HepG2 (cell line): ENCODE results near the gene BOD1L1. TPM values are rescaled to one million over a fixed set of nuclear protein-coding genes. Genes with fewer than 3 reads are reported as not detected.
A peak's percentile ranks its signal among the peaks of the same experiment; 100 is the strongest.

Experiments used
- ATAC-seq: fragments of 200-7000 bp; cut with Tn5 transposase; 3 replicates; pipeline ENCODE4 v1.9.1; 2020; ENCODE audit warnings: mild to moderate bottlenecking, moderate library complexity
- BruUV-seq: library from RNA; stranded (reverse); fragments of 400-500 nt; replicated peaks from 2 replicates; lab custom pipeline; 2021; lab: Mats Ljungman, UMichigan
- CTCF ChIA-PET: fragments of 300-600 bp; formaldehyde crosslinking; extraction: SDS; loops from one replicate; lab custom pipeline; 2021; ENCODE audit warnings: low total read pairs, inconsistent platforms, low intra/inter-chr PET ratio; lab: Yijun Ruan, JAX
- POLR2A ChIA-PET: fragments of 350-600 bp; sonication (Branson Sonifier 250); formaldehyde crosslinking; loops from one replicate; lab custom pipeline; 2020; ENCODE audit warnings: antibody characterized with exemption, inconsistent platforms; lab: Yijun Ruan, JAX
- DNase-seq: peaks from one replicate; pipeline ENCODE4 v3.0.0-alpha.2; 2015; ENCODE audit warnings: low spot score
- FAIRE-seq: peaks from 3 replicates; lab custom pipeline; 2011; peaks lifted over from hg19 to GRCh38; lab: Jason Lieb, UNC
- H2AFZ ChIP-seq: one replicate; pipeline ENCODE4 v1.6.1; 2011; ENCODE audit warnings: low read length, inconsistent platforms
- H3K27ac ChIP-seq: fragments of 300-600 bp; 3 replicates; pipeline ENCODE4 v1.8.0; 2011; ENCODE audit warnings: mixed run types, mild to moderate bottlenecking, mixed read lengths, low read length, inconsistent platforms; ENCODE audit not compliant: insufficient read depth; ENCODE audit errors: extremely low read length
- H3K27me3 ChIP-seq, 2 experiments: fragments of 200-600 bp in 1 of 2; 2 replicates in 1 of 2; 3 replicates in 1 of 2; pipeline versions ENCODE4 v1.6.0 to v1.8.0; 2011; ENCODE audit warnings: low read length in 2 of 2, mild to moderate bottlenecking in 2 of 2, moderate library complexity in 2 of 2, inconsistent platforms in 1 of 2; ENCODE audit not compliant: insufficient read depth in 2 of 2, control insufficient read depth in 1 of 2
- H3K36me3 ChIP-seq, 2 experiments: fragments of 200-600 bp in 1 of 2; replicated peaks in 1 of 2; 2 replicates in 1 of 2; 3 replicates in 1 of 2; pipeline versions ENCODE4 v1.5.1 to v1.8.0; 2011; ENCODE audit warnings: low read length in 2 of 2, inconsistent platforms in 1 of 2; ENCODE audit not compliant: insufficient read depth in 2 of 2, control insufficient read depth in 1 of 2
- H3K4me1 ChIP-seq: 2 replicates; pipeline ENCODE4 v1.5.1; 2012; ENCODE audit warnings: low read length, inconsistent platforms; ENCODE audit not compliant: insufficient read depth
- H3K4me2 ChIP-seq: 2 replicates; pipeline ENCODE4 v1.6.0; 2011; ENCODE audit warnings: low read depth, low read length, inconsistent platforms
- H3K4me3 ChIP-seq, 3 experiments: fragments of 200-600 bp in 1 of 3; sonication (generic), shearing (Covaris generic) in 1 of 3; replicated peaks in 1 of 3; 2 replicates each; pipeline ENCODE4 v1.5.1; 2011 to 2016; ENCODE audit warnings: low read length in 3 of 3, inconsistent platforms in 2 of 3, low read depth in 2 of 3, mild to moderate bottlenecking in 2 of 3, control low read depth in 1 of 3, mixed read lengths in 1 of 3; ENCODE audit not compliant: insufficient read depth in 1 of 3
- H3K79me2 ChIP-seq: one replicate; pipeline ENCODE4 v1.6.1; 2011; ENCODE audit warnings: low read length, inconsistent platforms; ENCODE audit not compliant: insufficient read depth
- H3K9ac ChIP-seq: 2 replicates; pipeline ENCODE4 v1.6.0; 2011; ENCODE audit warnings: mild to moderate bottlenecking, low read depth, low read length, inconsistent platforms; ENCODE audit not compliant: insufficient read depth
- H3K9me3 ChIP-seq: 2 replicates; pipeline ENCODE4 v1.5.1; 2012; ENCODE audit warnings: mild to moderate bottlenecking, low read length
- H4K20me1 ChIP-seq: 2 replicates; pipeline ENCODE4 v1.6.0; 2011; ENCODE audit warnings: inconsistent platforms, mild to moderate bottlenecking, low read length, moderate library complexity; ENCODE audit not compliant: insufficient read depth
- CEBPB ChIP-seq: IDR thresholded peaks from 2 replicates; pipeline ENCODE4 v1.6.1; 2011; ENCODE audit warnings: low read depth, low read length, improper control_type of control experiment, borderline replicate concordance
- CENPT ChIP-seq: sonication (generic); formaldehyde crosslinking; IDR thresholded peaks from 2 replicates; pipeline ENCODE4 v1.8.0; 2022; ENCODE audit warnings: low read depth, mild to moderate bottlenecking, moderate library complexity, missing genetic modification reagents
- WGBS: methylation state at CpG from one replicate; pipeline ENCODE4 v1.1.6; 2017; ENCODE audit warnings: low lambda C conversion rate; 5-methylcytosine and 5-hydroxymethylcytosine counted together
- in situ Hi-C: cut with HindIII; loops from 2 replicates; pipeline ENCODE4 v1.10.0; 2017; ENCODE audit warnings: low pct_unique_long_range_greater_than_20kb; ENCODE audit not compliant: extremely low pct_ligation_motif_present
- intact Hi-C: fragments of 100-400 bp; cut with micrococcal nuclease; formaldehyde crosslinking; loops from one replicate; pipeline ENCODE4 v1.10.0; 2022; ENCODE audit not compliant: unreplicated experiment
- polyA plus RNA-seq, 8 experiments: library from polyadenylated mRNA; depleted of rRNA in 3 of 8; stranded (reverse) in 7 of 8; unstranded in 1 of 8; fragments of >200 nt; fragmentation: Illumina TruSeq in 4 of 8; extraction: Trizol in 4 of 8; gene quantifications; 2 replicates each; pipeline versions ENCODE4 v1.2.1 to v1.2.3, GENCODE V29; 2011 to 2016; ENCODE audit warnings: low read depth in 4 of 8, missing spikeins in 1 of 8, mixed read lengths in 1 of 8; ENCODE audit not compliant: insufficient read depth in 1 of 8
- total RNA-seq, 5 experiments: library from RNA; depleted of rRNA; stranded (reverse); fragments of >200 nt; fragmentation: Illumina TruSeq; extraction: Trizol; gene quantifications; 2 replicates each; pipeline ENCODE4 v1.2.3, GENCODE V29; 2016; ENCODE audit warnings: low read depth in 1 of 5
- TF ChIP-seq, protein P1 (sequence below): sonication (generic); formaldehyde crosslinking; IDR thresholded peaks from 2 replicates; pipeline ENCODE4 v1.8.0; 2022; ENCODE audit warnings: missing genetic modification reagents, low read depth, mild to moderate bottlenecking, borderline replicate concordance

The BOD1L1 gene
- total and polyA plus RNA-seq, 2 of the 13 experiments (the other 11 are each of a cell fraction or from before 2014, with no cell fraction given): 11.7 to 17.9 TPM

DNA sequence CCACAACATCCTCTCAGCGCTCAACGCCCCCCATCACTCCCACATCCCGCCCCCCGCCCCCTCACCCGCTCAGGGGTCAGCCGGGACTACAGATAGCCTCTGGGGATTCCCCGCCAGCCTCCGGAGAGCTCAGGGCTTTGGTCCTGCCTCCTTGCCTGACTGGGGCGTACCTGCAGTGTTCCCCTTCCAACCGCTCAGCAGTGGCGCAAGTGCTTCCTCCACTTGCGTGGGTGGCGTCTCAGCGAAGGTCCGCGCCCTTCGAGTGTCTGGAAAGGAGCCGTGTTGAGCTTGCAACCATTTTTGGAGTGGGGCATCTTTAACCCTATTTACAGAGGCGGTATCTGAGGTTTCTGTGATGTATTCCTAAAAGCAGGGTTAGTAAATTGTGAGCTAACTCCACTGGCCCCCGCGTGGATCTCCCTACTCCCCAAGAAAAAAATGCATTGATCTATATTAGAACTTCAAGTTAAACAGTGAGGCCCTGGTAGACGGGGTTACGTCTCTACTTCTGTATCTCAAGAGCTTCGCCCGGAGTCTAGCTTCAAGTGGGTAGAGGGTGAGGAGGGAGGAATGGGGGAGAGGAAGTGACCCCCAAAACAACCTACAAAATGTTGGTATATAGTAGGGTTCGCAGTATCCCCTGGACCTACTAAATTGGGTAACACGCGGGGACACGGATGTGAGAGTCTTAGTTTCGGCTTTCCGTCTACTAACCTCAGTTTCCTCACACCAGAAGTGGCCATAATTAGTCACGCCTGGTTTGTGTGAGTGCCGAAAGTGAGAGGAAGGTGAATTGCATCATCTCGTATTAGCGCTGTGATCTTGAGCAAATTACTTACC is 99.3 kb downstream of the BOD1L1 start:
- Histone ChIP-seq H3K79me2 (no peaks in the 10 kb centered on the region), H3K4me1 (no peaks in the 10 kb centered on the region), H3K4me3 (no peak overlapping the region), H3K27me3 (peaks cover 9 to 80% of the 10 kb centered on the region in 2 experiments), H3K9me3 (no peaks in the 10 kb centered on the region), H4K20me1 (no peaks in the 10 kb centered on the region), H3K9ac (no peak overlapping the region), H2AFZ (no peak overlapping the region), H3K36me3 (no peaks in the 10 kb centered on the region), H3K27ac (no peak overlapping the region), H3K4me2 (no peak overlapping the region)
- in situ Hi-C loops (no loop called here), intact Hi-C loops (no loop called here)
- CTCF ChIA-PET: no interaction called here
- no TSS peak for BruUV-seq
- DNase-seq (no peak), ATAC-seq (no peak), FAIRE-seq (no peak)
- 38% methylated on average over 30 of the region's 35 CpGs for WGBS
- TF ChIP-seq CENPT: no peak
- TF ChIP-seq CEBPB: peak; percentile 12; the same call in 1 of the 2 replicates
- POLR2A ChIA-PET: no interaction called here

DNA sequence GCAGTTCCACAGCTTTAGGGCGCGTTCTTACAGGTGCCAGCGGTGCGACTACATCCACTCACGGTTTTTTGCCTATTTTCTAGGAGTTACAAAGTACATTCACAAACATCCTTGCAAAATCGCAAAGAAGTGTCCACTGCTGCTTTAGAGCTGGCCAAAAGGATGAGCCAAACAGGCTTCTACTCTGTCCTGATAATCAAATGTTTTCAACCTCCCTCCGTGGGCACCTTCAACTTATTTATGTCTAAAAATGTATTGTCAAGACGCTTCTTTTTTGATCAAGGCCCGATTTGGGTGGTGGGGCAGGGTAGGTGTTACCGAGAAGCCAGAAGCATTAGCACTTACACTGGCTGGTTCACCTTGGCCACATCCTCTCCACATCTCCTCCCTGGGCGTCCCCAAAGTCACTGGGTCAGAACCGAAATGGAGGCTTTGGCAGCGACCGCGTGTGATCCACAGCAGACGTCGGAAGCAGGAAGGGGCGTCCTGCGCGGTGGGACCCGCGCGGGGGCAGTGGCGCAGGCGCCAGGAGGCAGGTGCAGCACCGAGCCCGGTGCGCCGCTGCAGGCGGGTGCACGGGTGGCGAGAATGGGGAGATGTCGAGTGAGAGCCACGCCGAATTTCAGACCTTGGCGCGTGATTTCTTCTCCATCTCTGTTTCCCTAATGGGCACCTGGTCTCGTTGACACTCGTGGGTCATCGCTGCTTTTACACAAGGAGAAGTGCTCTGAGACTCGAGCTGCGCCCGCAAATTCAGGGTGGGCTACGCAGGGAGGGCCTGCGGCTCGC is 100.1 kb downstream of the BOD1L1 start:
- WGBS: 20% methylated on average over 23 of the region's 46 CpGs
- Histone ChIP-seq H3K9ac (no peak overlapping the region), H3K4me1 (no peaks in the 10 kb centered on the region), H2AFZ (no peak overlapping the region), H3K27me3 (peaks cover 11 to 83% of the 10 kb centered on the region in 2 experiments), H3K79me2 (no peaks in the 10 kb centered on the region), H3K36me3 (no peaks in the 10 kb centered on the region), H3K27ac (no peak overlapping the region), H3K4me2 (no peak overlapping the region), H4K20me1 (no peaks in the 10 kb centered on the region), H3K4me3 (no peak overlapping the region), H3K9me3 (no peaks in the 10 kb centered on the region)
- FAIRE-seq: no peak
- BruUV-seq: no TSS peak
- intact Hi-C loops (no loop called here), in situ Hi-C loops (no loop called here)
- TF ChIP-seq, protein P1, sequence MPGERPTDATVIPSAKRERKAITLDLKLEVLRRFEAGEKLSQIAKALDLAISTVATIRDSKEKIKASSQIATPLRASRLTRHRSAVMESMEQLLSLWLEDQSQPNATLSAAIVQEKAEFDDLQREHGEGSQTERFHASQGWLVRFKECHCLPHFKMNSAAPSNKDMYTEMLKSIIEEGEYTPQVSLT (CRISPR knock-in tag): no peak
- ATAC-seq: no peak; the same call in 2 of the 3 replicates
- no peak for DNase-seq
- ChIA-PET POLR2A (no interaction called here), CTCF (no interaction called here)
